Stimulated activated CD4-positive, alpha-beta T cell treated with anti-CD3 and anti-CD28 coated beads, TNF-alpha, amount 100 ng/mL, for 4 hours (primary cell): ENCODE results near the gene SCP2.
"Not testable (repeated sequence)": the region's sequence is repeated elsewhere in the genome, so short reads cannot be mapped to it uniquely, and the experiment has no call there.

Experiments
- DNase-seq, 3 experiments: peaks; one replicate each; pipeline ENCODE4 v3.0.0-alpha.2; 2020; ENCODE audit warnings: low read depth in 3 of 3

Gene SCP2

DNA sequence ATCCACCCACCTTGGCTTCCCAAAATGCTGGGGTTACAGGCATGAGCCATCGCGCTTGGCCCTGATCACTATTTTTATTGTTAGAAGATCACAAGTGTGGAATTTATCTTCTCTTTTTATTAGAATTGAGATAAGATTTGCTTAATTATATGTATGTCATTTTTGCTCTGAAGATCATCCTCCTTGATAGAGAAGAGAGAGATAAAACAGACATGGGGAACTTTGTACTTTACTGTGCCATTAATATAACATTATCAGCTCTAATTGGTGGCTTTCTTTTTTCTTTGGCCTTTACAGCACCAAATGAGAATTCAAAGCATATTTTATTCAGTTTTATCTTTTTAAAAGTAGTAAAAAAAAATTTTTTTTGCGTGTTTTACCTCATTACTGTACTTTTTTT, 46.8 kb downstream of the SCP2 start:
- no peak for DNase-seq

DNA sequence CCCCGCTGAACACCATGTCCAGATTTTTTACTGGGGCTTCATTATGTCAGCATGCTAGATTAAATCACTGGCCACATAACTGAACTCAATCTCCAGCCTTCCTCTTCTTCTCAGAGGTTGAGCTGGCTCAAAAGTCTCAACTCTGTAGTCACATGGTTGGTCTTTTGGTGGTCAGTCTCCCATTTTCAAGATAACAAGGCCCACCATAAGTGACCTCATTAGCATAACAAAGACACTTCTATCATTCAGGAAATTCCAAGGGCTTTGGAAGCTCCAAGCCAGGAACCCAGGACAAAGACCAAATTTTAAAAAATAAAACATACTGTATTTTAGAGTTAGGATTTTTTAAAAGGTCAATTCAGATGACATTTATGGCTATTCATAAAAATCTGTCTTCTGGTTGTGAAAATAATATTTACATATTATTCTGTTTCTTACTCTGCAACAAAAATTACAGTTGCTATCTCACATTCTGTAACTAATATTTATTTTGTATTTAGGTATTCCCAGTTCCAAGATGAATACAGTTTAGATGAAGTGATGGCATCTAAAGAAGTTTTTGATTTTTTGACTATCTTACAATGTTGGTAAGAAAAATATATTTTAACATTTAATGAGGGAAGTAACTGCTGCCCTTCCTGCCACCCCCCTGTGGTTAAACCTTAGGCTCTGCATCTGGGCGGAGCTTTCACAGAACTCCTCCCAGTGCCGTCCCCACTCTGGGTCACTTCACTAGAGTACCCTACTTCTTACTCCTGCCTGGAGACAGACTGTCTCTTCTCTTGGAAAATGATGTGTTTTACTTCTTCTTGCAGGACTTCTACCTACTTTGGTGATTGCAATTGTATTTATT, 49.3 kb downstream of the SCP2 start:
- no peak for DNase-seq

DNA sequence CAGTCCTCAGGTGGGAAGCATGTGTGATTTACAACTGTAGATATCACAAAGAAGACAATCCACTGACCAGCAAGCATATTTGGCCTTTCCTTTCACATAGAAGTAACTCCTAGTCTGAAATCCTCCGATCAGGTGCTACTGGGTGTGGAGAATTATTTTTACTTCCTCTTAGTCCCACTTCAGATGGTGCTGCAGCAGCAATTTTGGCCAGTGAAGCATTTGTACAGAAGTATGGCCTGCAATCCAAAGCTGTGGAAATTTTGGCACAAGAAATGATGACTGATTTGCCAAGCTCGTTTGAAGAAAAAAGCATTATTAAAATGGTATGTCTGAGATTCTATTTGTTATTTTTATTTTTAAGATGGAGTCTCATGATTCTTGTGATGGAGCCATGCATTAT, 51.0 kb downstream of the SCP2 start:
- DNase-seq: no peak

DNA sequence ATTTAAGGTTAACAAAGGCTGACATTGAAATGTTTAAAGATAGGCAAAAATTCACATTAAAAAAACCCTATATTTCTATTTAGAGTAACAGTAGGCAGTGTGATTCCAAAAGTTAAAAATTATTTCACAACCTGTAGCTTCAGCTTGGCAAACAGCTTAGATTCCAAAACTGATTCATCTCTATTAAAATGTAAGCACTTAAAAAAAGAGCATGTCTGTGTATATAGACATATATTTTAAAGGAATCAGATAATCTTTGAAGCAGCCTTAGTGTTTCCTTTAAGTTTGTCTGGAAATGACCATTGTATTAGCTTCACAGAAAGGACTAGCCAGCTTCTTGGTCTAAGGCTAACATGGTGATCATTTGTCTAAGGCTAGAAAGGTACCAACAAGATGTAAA, 65.7 kb downstream of the SCP2 start:
- not testable (repeated sequence) for DNase-seq

DNA sequence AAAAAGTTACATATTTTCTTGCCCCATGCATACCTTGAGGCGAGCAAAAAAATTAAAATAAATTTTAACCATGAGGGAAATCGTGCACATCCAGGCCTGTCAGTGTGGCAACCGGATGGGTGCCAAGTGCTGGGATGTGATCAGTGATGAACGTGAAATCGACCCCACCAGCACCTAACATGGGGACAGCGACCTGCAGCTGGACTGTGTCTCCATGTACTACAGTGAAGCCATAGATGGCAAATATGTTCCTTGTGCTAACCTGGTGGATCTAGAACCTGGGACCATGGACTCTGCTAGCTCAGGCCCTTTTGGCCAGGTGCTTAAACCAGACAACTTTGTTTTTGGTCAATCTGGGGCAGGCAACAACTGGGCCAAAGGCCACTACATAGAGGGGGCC, 67.6 kb downstream of the SCP2 start:
- no peak for DNase-seq

DNA sequence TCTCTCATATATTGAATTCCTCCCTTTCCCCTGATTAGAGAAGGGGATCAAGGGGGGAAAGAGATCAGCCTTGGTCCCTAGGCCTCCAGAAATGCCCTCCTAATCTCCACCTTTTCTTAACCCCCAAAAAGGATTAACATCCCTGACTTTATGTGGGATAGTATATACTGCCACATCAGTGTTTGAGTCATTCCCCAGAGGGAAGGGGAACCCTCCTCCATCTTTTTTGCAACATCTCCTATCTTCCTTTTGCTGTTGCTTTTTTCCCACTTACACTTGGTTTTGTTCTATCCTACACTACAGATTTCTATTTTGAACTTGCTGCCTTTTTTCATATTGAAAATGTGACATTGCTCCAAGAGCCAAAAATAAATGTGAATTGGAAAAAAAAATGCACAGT, 69.6 kb downstream of the SCP2 start:
- DNase-seq: no peak

DNA sequence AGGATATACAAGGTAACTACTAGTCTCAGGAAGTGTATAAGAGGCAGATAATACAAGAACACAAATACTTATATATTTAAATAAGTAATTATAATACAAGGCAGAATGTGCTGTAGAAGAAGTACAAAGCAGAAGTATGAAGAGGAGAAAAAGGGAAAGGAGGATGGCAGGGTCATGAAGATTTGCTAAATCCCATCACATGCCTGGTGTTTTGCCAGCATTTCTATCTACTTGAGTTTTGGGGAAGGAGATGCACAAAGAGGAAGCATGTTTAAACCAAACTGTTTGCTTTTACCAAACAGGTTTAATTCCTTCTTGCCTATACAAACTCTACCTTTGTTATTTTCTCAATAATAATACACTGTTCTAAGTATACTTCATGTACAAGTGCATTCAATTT, 74.1 kb downstream of the SCP2 start:
- no peak for DNase-seq

DNA sequence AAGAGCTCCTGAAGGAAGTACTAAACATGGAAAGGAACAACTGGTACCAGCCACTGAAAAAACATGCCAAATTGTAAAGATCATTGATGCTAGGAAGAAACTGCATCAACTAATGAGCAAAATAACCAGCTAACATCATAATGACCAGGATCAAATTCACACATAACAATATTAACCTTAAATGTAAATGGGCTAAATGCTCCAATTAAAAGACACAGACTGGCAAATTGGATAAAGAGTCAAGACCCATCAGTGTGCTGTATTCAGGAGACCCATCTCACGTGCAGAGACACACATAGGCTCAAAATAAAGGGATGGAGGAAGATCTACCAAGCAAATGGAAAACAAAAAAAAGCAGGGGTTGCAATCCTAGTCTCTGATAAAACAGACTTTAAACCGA, 79.5 kb downstream of the SCP2 start:
- not testable (repeated sequence) for DNase-seq

DNA sequence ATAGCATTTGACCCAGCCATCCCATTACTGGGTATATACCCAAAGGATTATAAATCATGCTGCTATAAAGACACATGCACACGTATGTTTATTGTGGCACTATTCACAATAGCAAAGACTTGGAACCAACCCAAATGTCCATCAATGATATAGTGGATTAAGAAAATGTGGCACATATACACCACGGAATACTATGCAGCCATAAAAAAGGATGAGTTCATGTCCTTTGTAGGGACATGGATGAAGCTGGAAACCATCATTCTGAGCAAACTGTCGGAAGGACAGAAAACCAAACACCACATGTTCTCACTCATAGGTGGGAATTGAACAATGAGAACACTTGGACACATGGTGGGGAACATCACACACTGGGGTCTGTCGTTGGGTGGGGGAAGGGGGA, 83.2 kb downstream of the SCP2 start:
- not testable (repeated sequence) for DNase-seq

DNA sequence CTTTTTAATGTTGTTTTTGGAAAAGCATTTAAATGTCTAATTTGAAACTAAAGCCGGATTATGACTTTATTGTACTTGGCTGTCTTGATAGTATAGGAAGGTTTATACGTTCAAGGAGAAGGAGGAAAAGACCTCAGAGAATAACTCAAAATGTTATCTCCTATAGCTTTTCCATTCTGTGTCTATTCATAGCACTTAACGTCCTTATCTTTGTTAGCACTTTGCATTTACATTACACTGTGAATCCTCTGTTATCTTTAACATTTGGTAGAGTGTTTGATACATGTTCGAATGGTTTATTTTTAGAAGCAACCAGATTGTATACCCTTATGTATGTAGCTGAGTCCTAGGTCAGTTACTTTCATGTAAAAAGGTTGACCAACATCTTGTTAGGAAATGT, 84.1 kb downstream of the SCP2 start:
- DNase-seq: no peak

DNA sequence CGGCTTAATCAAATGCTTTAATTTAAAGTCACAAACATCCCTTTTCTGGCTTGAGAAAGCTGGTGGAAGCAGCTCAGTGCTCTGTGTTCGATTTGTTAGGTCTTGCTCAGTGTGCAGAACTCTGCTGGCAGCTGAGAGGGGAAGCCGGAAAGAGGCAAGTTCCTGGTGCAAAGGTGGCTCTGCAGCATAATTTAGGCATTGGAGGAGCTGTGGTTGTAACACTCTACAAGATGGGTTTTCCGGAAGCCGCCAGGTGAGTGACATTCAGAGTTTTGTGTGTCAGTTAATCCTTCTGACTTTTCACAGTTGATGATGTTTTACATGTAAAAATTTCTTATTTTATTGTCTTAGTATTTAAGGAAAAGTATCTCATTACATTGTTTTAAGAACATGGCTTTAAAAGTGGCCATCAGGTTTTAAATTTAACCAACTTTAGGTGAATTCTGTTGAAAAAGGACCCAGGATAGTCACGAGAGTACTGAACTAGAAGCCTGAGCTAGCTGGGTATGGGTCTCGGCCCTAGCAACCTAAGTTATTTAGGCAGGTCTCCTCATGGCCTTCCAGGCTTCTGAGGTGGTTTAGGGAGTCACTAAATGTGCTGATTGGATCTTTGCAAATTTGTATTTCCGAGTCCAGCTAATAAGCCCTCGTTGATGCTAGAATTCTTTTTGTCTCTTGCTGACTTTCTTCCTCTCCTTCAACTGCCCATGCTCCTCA, 87.9 kb downstream of the SCP2 start:
- DNase-seq: peak; percentile 19 to 51 (median 45)

DNA sequence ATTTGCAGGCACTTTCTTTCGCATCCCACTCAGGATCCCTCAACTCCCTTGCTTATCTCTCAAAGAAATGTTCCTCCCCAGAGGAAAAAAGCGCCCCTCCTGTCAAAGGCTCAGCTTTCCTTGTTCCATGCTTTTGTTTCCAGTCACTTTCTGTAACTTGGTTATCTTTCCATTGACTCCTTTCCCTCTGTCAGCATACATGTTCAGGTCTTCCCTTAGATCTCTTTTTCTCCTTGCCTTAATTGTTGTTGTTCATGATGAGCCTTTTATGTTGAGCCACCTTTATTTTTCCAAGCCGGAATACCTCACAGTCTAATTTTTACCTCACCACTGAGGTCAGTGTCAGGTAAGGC, 88.4 kb downstream of the SCP2 start:
- DNase-seq: no peak

DNA sequence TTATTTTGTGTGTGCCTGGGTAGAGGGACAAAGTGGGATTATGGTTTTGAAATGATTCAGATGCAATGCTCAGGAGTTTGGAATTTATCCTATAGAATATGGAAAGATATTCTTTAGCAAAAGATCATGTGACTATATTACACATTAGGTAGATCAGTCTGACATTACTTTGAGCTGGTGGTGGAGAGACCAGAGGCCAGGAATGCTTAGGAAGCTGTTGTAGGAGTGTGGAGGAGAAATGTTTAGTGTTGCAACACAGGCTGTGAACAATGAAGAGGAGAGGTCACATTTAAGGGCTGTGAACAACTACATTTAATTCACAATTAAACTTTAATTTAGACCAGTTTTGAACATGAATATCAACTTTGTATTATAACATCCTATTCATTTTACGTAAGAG, 89.6 kb downstream of the SCP2 start:
- no peak for DNase-seq

DNA sequence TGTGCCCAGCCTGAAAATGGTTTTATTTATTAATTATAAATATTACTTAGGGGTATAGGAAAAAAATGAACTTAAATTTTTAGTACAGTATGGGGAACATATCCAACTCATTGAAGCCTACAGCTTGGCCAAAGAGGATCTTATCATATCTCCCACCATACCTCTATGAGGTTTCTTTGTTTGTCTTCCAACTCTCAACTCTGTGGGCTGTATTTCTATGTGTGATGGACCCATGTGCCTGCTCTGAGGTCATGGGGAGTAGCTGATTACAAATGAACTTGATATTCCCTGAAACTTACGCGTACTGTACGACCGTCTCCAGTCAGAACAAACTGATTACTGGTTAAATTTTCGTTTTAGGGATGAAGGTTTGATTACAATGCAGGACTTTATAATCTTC, 93.5 kb downstream of the SCP2 start:
- DNase-seq: no peak

DNA sequence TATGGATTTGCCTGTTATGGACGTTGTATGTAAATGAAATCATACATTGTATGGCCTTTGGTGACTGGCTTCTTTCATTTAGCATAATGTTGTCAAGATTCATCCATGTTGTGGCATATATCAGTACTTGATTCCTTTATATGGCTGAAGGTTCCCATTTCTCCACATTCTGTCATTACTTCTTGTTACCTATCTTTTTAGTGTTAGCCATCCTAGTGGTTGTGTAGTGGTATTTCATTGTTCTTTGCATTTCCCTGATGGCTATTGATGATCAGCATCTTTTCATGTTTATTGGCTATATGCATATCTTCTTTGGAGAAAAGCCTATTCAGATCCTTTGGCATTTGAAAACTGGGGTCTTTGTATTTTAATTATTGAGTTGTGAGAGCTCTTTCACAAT, 95.1 kb downstream of the SCP2 start:
- no peak for DNase-seq

DNA sequence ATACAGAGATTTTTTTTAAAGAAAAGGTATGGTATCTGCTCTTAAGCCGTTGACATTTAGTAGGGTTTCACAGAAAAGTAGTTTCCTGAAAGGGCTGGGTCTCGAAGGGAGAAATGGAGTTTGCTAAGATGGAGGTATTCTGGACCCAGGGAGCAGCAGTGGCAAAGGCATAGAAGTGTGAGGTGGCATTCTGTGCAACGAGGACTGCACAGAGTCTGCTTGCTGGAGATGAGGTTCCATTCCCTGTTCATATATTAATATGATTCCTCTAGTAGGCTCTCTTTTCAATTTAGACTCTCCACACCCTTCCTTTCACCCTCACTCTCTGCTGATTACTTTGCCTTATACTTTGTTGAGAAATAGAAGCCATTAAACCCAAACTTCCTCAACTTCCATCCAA, 96.5 kb downstream of the SCP2 start:
- DNase-seq: no peak

DNA sequence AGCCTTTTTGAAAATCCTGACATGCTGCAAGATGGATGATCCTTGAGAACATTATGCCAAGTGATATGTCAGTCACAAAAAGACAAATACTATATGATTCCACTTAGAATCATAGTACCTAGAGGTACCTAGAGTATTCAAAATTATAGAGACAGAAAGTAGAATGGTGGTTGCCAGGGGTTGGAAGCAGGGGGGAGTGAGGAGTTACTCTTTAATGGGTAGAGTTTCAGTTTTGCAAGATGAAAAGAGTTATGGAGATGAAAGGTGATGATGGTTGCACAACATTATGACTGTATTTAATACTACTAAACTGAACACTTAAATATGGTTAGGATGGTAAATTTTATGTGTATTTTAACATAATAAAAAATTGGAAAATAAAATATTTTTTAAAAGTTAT, 97.0 kb downstream of the SCP2 start:
- DNase-seq: no peak

DNA sequence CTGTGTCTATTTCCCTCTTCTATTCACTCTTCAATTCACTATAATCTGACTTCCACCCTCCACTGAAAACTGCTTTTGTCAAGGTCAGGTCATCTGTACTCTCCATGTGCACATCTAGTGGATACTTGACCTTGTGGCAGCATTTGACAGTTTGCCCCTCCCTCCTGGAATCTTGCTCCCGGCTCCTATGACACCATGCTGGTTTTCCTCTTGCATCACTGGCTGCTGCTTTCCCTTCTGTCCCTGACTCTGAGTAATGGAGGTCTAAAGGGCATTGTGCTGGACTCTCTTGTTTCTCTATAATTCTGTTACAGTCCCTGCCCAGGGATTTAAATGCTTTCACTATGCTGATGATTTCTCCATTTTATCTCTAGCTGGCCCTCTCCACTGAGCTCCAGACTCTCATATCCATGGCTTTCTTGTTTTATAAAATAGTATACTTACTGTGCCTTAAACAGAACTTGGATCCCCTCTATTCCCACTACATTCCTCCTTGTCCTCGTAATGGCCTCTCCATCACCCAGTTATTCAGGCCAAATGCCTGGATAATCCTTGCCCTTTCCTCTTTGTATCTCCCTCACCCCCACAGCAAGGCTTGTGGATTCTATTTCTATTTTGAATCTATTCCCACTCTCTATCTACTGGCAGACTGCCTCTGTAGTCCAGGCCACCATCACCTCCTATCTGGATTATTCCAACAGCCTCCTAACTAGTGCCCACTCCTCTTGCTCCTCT, 98.1 kb downstream of the SCP2 start:
- no peak for DNase-seq

DNA sequence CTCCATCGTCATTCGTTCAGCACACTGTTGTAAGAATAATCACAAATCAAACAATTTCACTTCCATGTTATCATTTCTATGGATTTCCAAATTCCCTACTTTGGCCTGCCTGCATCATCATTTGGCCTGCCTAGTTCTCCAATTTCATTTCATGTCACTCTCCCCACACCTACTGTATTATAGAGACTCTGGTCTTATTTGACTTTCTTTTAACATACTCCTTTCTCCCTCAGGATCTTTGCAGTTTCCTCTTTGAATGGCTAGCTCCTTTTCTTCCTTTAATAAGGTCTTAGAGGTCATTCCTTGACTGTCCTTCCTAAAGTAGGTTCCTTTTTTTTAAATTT, 98.7 kb downstream of the SCP2 start:
- DNase-seq: no peak

DNA sequence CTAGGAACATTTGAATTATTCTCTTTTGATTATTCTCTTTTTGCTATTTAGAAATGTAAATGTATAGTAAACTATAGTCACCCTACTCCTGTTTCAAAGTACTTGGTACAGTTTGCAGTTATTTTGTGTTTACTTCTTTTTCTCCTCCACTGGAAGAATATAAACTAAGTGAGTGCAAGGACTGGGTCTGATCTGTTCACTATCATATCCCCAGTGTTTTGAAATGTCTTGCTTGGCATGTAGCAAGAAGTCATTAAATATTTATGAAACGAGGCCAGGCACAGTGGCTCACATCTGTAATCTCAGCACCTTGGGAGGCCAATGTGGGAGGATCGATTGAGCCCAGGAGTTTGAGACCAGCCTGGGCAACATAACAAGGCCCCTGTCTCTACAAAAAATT, 99.2 kb downstream of the SCP2 start:
- no peak for DNase-seq

DNA sequence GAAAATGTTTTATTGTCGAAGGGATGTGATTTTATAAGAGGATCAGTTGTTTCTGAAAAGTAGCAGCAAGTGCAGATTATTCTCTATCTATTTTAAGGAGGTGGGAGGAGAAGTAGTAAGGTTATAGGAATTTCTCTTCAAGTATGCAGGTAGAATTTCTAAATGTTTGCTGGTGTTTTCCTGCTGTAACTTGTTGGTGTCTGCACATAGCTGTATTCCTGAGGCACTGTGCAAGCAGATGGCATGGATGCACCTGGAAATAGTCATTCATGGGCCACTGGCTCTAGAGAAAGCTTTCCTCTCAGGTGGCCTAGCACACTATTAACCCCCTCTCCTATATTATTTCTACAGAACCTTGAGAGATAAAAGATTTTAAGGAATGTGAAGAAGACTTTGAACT, 104.7 kb downstream of the SCP2 start:
- no peak for DNase-seq

DNA sequence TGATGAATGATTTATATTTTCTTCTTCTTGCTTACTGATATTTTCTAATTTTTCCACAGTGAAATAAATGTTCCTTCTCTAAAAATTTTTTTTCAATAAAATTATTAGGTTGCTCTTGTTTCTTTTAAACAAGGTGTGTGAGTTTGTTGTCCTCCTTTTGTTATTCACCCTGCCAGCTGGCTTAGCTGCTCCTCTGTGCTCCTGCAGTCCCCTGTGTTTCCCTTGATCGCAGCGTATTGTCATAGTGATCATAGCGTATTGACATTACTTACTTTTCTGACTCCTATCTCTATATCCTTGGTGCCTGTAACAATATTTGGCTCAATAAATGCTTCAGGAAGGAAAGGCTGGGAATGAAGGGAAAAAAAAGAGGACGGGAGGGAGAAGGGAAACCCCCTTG, 110.1 kb downstream of the SCP2 start:
- no peak for DNase-seq

DNA sequence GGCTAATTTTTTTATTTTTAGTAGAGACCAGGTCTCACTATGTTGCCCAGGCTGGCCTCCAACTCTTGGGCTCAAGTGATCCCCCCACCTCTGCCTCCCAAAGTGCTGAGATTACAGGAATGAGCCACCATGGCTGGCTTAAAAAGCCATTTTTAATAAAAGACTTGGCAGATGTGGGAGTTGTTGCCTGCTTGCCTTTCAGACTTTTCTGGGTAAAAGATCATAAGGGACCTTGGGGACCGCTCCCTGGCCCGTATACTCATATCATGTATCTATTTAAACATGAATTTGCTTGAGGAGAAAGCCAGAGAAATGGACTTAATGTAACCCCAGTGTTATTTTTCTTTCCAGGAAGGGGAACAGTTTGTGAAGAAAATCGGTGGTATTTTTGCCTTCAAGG, 111.5 kb downstream of the SCP2 start:
- DNase-seq: no peak
